Neural progenitor cell (in vitro differentiated cells): ENCODE measurements around the gene PTPRN2.

ENCODE experiments used
- EZH2 ChIP-seq: fragments of 200-600 bp; sonication (generic); IDR thresholded peaks from 2 replicates; pipeline ENCODE4 v1.6.1; 2017; ENCODE audit warnings: antibody characterized with exemption, mild to moderate bottlenecking, moderate library complexity
- EZH2phosphoT487 ChIP-seq: fragments of 200-600 bp; sonication (generic); IDR thresholded peaks from 2 replicates; pipeline ENCODE4 v1.6.1; 2017; ENCODE audit warnings: antibody characterized with exemption
- TF ChIP-seq, protein P1 (sequence below): fragments of 200-600 bp; sonication (generic); IDR thresholded peaks from 2 replicates; pipeline ENCODE4 v1.5.1; 2017; ENCODE audit warnings: antibody characterized with exemption, mild to moderate bottlenecking

DNA sequence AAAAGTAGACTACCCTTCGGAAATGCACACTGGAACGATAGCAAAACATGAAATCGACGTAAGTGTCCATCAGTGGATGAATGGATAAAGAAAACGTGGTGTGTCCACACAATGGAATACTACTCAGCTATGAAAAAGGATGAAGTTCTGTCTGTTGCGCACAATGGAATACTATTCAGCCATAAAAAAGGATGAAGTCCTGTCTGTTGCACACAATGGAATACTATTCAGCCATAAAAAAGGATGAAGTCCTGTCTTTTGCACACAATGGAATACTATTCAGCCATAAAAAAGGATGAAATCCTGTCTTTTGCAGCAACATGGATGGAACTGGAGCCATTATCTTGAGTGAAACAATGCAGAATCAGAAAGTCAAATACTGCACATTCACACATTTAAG lies 591.8 kb downstream of the PTPRN2 start:
- TF ChIP-seq, protein P1, sequence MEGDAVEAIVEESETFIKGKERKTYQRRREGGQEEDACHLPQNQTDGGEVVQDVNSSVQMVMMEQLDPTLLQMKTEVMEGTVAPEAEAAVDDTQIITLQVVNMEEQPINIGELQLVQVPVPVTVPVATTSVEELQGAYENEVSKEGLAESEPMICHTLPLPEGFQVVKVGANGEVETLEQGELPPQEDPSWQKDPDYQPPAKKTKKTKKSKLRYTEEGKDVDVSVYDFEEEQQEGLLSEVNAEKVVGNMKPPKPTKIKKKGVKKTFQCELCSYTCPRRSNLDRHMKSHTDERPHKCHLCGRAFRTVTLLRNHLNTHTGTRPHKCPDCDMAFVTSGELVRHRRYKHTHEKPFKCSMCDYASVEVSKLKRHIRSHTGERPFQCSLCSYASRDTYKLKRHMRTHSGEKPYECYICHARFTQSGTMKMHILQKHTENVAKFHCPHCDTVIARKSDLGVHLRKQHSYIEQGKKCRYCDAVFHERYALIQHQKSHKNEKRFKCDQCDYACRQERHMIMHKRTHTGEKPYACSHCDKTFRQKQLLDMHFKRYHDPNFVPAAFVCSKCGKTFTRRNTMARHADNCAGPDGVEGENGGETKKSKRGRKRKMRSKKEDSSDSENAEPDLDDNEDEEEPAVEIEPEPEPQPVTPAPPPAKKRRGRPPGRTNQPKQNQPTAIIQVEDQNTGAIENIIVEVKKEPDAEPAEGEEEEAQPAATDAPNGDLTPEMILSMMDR = no peak
- no peak for TF ChIP-seq EZH2
- TF ChIP-seq EZH2phosphoT487 = no peak
